Activated T-helper 2 cell treated with anti-CD3 and anti-CD28 coated beads, Interferon-gamma antibody, Interleukin-2, Interleukin-4, amounts not matched to agents 10 μg/mL and 5 μg/mL and 100 μg/mL, durations not matched to agents 14 hours and 24 hours and 36 hours (primary cell): ENCODE data around the gene GNA14. TPM values are rescaled to one million over a fixed set of nuclear protein-coding genes. Genes with fewer than 3 reads are reported as not detected.
"Not testable (repeated sequence)": the region's sequence is repeated elsewhere in the genome, so short reads cannot be mapped to it uniquely, and the experiment has no call there.

ENCODE experiments used
- DNase-seq: peaks from one replicate; pipeline ENCODE4 v3.0.0; 2021; ENCODE audit warnings: low spot score
- H3K27ac Mint-ChIP-seq: one replicate; pipeline ENCODE4 v1.8.0; 2021; ENCODE audit warnings: mixed read lengths
- H3K27me3 Mint-ChIP-seq: one replicate; pipeline ENCODE4 v1.8.0; 2021; ENCODE audit warnings: low read depth, mixed read lengths
- H3K36me3 Mint-ChIP-seq: one replicate; pipeline ENCODE4 v1.8.0; 2021; ENCODE audit warnings: low read depth, mixed read lengths
- H3K4me1 Mint-ChIP-seq: one replicate; pipeline ENCODE4 v1.8.0; 2021; ENCODE audit warnings: low read depth, mixed read lengths
- H3K4me3 Mint-ChIP-seq: one replicate; pipeline ENCODE4 v1.8.0; 2021; ENCODE audit warnings: low read depth, mild to moderate bottlenecking, moderate library complexity, mixed read lengths
- H3K9me3 Mint-ChIP-seq: one replicate; pipeline ENCODE4 v1.8.0; 2021; ENCODE audit warnings: mixed read lengths
- intact Hi-C: fragments of 100-400 bp; cut with micrococcal nuclease; formaldehyde crosslinking; loops from one replicate; pipeline ENCODE4 v1.15.1; 2023
- total RNA-seq: library from RNA; stranded (reverse); gene quantifications from 2 replicates; pipeline ENCODE4 v1.2.3, GENCODE V29; 2022

Gene GNA14
- total RNA-seq, 1 donor from 2014 or later: 0.09 TPM

- Mint-ChIP-seq H3K9me3 (no peaks in the 10 kb centered on the region), H3K27me3 (peaks cover 3% of the 10 kb centered on the region), H3K4me3 (no peak overlapping the region), H3K4me1 (peaks cover 17% of the 10 kb centered on the region), H3K36me3 (no peaks in the 10 kb centered on the region), H3K27ac (no peak overlapping the region)
- intact Hi-C loops: loop anchor here (5.0 to 10.0 kb wide), 5 partner anchors 189 to 667 kb away; partner anchors contain the start of genes GNA14 and VPS13A
- peak; percentile 30 for DNase-seq
These were observed 192.7 kb downstream of the GNA14 start for GRCh38 chr9:77455312-77455927.

- no peak for DNase-seq
These were observed 193.5 kb downstream of the GNA14 start for GRCh38 chr9:77454663-77455062.

GRCh38 chr9:77453825-77454647 is 194.1 kb downstream of the GNA14 start:
- Mint-ChIP-seq H3K36me3 (no peaks in the 10 kb centered on the region), H3K9me3 (no peaks in the 10 kb centered on the region), H3K27ac (no peak overlapping the region), H3K27me3 (peaks cover 3% of the 10 kb centered on the region), H3K4me1 (peaks cover 17% of the 10 kb centered on the region), H3K4me3 (peak overlapping the region; percentile 69)
- no peak for DNase-seq
- intact Hi-C loops: loop anchor here (10.0 kb wide), 3 partner anchors 191 to 571 kb away; partner anchors contain the start of gene GNA14

More at GRCh38 chr9:77454663-77455062, 193.5 kb downstream of the GNA14 start:
- H3K4me3 Mint-ChIP-seq: no peak overlapping the region
- H3K9me3 Mint-ChIP-seq: no peaks in the 10 kb centered on the region
- H3K4me1 Mint-ChIP-seq: peaks cover 17% of the 10 kb centered on the region
- no peak overlapping the region for H3K27ac Mint-ChIP-seq
- H3K36me3 Mint-ChIP-seq: no peaks in the 10 kb centered on the region
- intact Hi-C loops: loop anchor here (5.0 to 10.0 kb wide), 5 partner anchors 190 to 668 kb away; partner anchors contain the start of genes GNA14 and VPS13A
- peaks cover 3% of the 10 kb centered on the region for H3K27me3 Mint-ChIP-seq

GRCh38 chr9:77451507-77451906 is 196.6 kb downstream of the GNA14 start:
- H3K4me1 Mint-ChIP-seq: peaks cover 10% of the 10 kb centered on the region
- H3K4me3 Mint-ChIP-seq: no peak overlapping the region
- no peaks in the 10 kb centered on the region for H3K36me3 Mint-ChIP-seq
- H3K27me3 Mint-ChIP-seq: peaks cover 3% of the 10 kb centered on the region
- intact Hi-C loops: loop anchor here (10.0 kb wide), 3 partner anchors 193 to 573 kb away; partner anchors contain the start of gene GNA14
- no peak overlapping the region for H3K27ac Mint-ChIP-seq
- no peaks in the 10 kb centered on the region for H3K9me3 Mint-ChIP-seq
- DNase-seq: no peak

GRCh38 chr9:77450085-77450475 is 198.0 kb downstream of the GNA14 start:
- H3K4me1 Mint-ChIP-seq: peaks cover 10% of the 10 kb centered on the region
- peaks cover 3% of the 10 kb centered on the region for H3K27me3 Mint-ChIP-seq
- intact Hi-C loops: loop anchor here (10.0 kb wide), 3 partner anchors 195 to 575 kb away; partner anchors contain the start of gene GNA14
- no peak for DNase-seq
- H3K36me3 Mint-ChIP-seq: no peaks in the 10 kb centered on the region
- no peak overlapping the region for H3K27ac Mint-ChIP-seq
- no peaks in the 10 kb centered on the region for H3K9me3 Mint-ChIP-seq
- no peak overlapping the region for H3K4me3 Mint-ChIP-seq

- no peaks in the 10 kb centered on the region for H3K36me3 Mint-ChIP-seq
- no peak overlapping the region for H3K4me3 Mint-ChIP-seq
- peaks cover 7% of the 10 kb centered on the region for H3K4me1 Mint-ChIP-seq
- intact Hi-C loops: loop anchor here (10.0 kb wide), 3 partner anchors 195 to 575 kb away; partner anchors contain the start of gene GNA14
- H3K27me3 Mint-ChIP-seq: peaks cover 3% of the 10 kb centered on the region
- H3K9me3 Mint-ChIP-seq: no peaks in the 10 kb centered on the region
- H3K27ac Mint-ChIP-seq: no peak overlapping the region
- DNase-seq: no peak
These were observed 198.7 kb downstream of the GNA14 start for GRCh38 chr9:77449240-77450084.

- no peak overlapping the region for H3K27ac Mint-ChIP-seq
- no peak overlapping the region for H3K4me3 Mint-ChIP-seq
- no peaks in the 10 kb centered on the region for H3K9me3 Mint-ChIP-seq
- DNase-seq: no peak
- H3K4me1 Mint-ChIP-seq: no peaks in the 10 kb centered on the region
- H3K27me3 Mint-ChIP-seq: peaks cover 3% of the 10 kb centered on the region
- no peaks in the 10 kb centered on the region for H3K36me3 Mint-ChIP-seq
- intact Hi-C loops: no loop called here
These were observed 200.5 kb downstream of the GNA14 start for GRCh38 chr9:77447646-77448045.

GRCh38 chr9:77442436-77442835 is 205.7 kb downstream of the GNA14 start:
- no peak overlapping the region for H3K4me3 Mint-ChIP-seq
- no peaks in the 10 kb centered on the region for H3K4me1 Mint-ChIP-seq
- H3K27ac Mint-ChIP-seq: no peak overlapping the region
- no peaks in the 10 kb centered on the region for H3K36me3 Mint-ChIP-seq
- no peaks in the 10 kb centered on the region for H3K9me3 Mint-ChIP-seq
- peaks cover 4% of the 10 kb centered on the region for H3K27me3 Mint-ChIP-seq
- intact Hi-C loops: no loop called here
- DNase-seq: no peak

- intact Hi-C loops, H3K4me1 Mint-ChIP-seq, H3K4me3 Mint-ChIP-seq, H3K27me3 Mint-ChIP-seq, H3K36me3 Mint-ChIP-seq, DNase-seq, H3K27ac Mint-ChIP-seq, H3K9me3 Mint-ChIP-seq: not testable (repeated sequence)
These were observed 207.0 kb downstream of the GNA14 start for GRCh38 chr9:77441124-77441523.

- Mint-ChIP-seq H3K9me3 (no peaks in the 10 kb centered on the region), H3K36me3 (no peaks in the 10 kb centered on the region), H3K27me3 (peaks cover 4% of the 10 kb centered on the region), H3K27ac (no peak overlapping the region), H3K4me3 (no peak overlapping the region), H3K4me1 (no peaks in the 10 kb centered on the region)
- DNase-seq: no peak
- intact Hi-C loops: no loop called here
These were observed 208.1 kb downstream of the GNA14 start for GRCh38 chr9:77440057-77440456.

GRCh38 chr9:77438653-77439052 is 209.5 kb downstream of the GNA14 start:
- H3K4me1 Mint-ChIP-seq: peaks cover 4% of the 10 kb centered on the region
- H3K27me3 Mint-ChIP-seq: peaks cover 4% of the 10 kb centered on the region
- intact Hi-C loops: loop anchor here (10.0 kb wide), 1 partner anchor 56 kb away; no protein-coding TSS in a partner anchor
- no peaks in the 10 kb centered on the region for H3K9me3 Mint-ChIP-seq
- H3K36me3 Mint-ChIP-seq: no peaks in the 10 kb centered on the region
- no peak overlapping the region for H3K27ac Mint-ChIP-seq
- no peak overlapping the region for H3K4me3 Mint-ChIP-seq
- DNase-seq: no peak

GRCh38 chr9:77435688-77436087 is 212.4 kb downstream of the GNA14 start:
- intact Hi-C loops: loop anchor here (10.0 kb wide), 1 partner anchor 59 kb away; no protein-coding TSS in a partner anchor
- Mint-ChIP-seq H3K4me3 (no peak overlapping the region), H3K27me3 (peaks cover 4% of the 10 kb centered on the region), H3K4me1 (peaks cover 4% of the 10 kb centered on the region), H3K36me3 (no peaks in the 10 kb centered on the region), H3K9me3 (no peaks in the 10 kb centered on the region), H3K27ac (no peak overlapping the region)
- no peak for DNase-seq
